ENCODE data around the gene SAPCD2.

DNA sequence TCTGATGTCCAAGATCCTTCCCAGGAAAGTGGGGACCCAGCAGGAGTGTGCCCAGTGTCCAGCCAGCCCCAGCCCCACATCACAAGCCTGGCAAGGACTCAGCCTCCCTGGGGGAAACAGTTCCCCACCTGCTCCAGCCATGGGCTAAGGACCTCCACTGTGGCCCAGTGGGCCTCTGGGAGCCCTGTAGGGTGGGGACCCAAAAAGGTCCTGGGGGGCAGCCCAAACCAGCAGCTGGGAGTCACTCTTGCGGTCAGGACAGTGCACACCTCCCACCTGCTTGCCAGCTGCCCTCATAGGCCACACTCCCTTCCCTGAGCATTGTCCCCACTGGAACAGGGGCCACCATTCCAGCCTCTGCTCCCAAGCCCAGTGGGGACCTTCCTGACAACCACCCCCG lies 44.0 kb downstream of the SAPCD2 start:
- no peak for TF ChIP-seq CTCF (IDR thresholded peaks at IDR 0.05)
- no peak for TF ChIP-seq POLR2A (IDR thresholded peaks at IDR 0.05)

All from right lobe of liver (tissue), 4 donors.